Mammary epithelial cell (primary cell): ENCODE measurements around the gene TBXA2R.

Experiments used
- CTCF ChIP-seq, 2 donors: IDR thresholded peaks in 1 of 2; conservative IDR thresholded peaks in 1 of 2; 2 replicates each; pipeline ENCODE4 v1.5.1; 2011 to 2012; ENCODE audit warnings: inconsistent platforms in 2 of 2, low read length in 2 of 2, mild to moderate bottlenecking in 2 of 2, control low read depth in 1 of 2, low read depth in 1 of 2; ENCODE audit not compliant: insufficient read depth in 1 of 2; ENCODE audit errors: extremely low read depth in 1 of 2
- EZH2 ChIP-seq: IDR thresholded peaks from 2 replicates; pipeline ENCODE4 v1.6.1; 2012; ENCODE audit warnings: low read length, inconsistent platforms, borderline replicate concordance

- TF ChIP-seq CTCF (conservative IDR thresholded peaks at IDR 0.05 in 1 of 2, IDR thresholded peaks at IDR 0.05 in 1 of 2; ENCODE audit: extremely low read depth in 1 of 2, insufficient read depth in 1 of 2, low read depth in 1 of 2, low read length in 2 of 2) (no peak), EZH2 (no peak)
Observed at GRCh38 chr19:3554254-3555083, 52.2 kb downstream of the TBXA2R start.
